Measurements from ENCODE around the gene AFF4. TPM values are rescaled to one million over a fixed set of nuclear protein-coding genes. Genes with fewer than 3 reads are reported as not detected.

Gene AFF4
- polyA plus RNA-seq, 2 of the 4 experiments (the other 2 are of a cell fraction), result 22.1 to 43.5 TPM

DNA sequence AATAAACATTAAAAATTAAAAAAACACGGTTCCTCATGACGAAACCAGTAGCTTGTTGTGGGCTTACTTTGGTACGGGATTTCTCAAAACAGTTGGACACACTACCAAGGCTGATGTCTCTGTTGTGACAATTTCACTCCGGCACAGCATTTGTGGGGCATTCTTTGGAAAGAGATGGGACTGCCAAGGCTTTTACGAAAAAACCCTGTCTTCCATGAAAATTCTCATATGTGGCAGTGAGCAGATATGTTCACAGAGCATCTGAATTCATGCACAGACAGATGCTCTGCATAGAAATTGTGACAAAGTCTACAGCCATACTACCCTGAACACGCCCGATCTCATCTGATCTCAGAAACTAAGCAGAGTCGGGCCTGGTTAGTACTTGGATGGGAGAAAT lies 115.2 kb downstream of the AFF4 start:
- no peak overlapping the region for H3K27ac ChIP-seq
- ChIA-PET CTCF (interaction anchor here (0.6 to 2.2 kb wide), 5 partner anchors 18 to 652 kb away, joined by 3 to 6 read pairs (median 4); partner anchors contain the start of gene SHROOM1), POLR2A (no interaction called here)
- no peak overlapping the region for H3K4me2 ChIP-seq
- DNase-seq (ENCODE audit: low read depth in 1 of 2, low spot score in 1 of 2) (no peak), FAIRE-seq (no peak), ATAC-seq (no peak)
- TF ChIP-seq HOXB13 (CRISPR knock-in tag; IDR thresholded peaks at IDR 0.05; ENCODE audit: low read depth) (no peak), PHF8 (IDR thresholded peaks at IDR 0.05; ENCODE audit: borderline replicate concordance, low read depth) (no peak)
- TF ChIP-seq, protein P1, sequence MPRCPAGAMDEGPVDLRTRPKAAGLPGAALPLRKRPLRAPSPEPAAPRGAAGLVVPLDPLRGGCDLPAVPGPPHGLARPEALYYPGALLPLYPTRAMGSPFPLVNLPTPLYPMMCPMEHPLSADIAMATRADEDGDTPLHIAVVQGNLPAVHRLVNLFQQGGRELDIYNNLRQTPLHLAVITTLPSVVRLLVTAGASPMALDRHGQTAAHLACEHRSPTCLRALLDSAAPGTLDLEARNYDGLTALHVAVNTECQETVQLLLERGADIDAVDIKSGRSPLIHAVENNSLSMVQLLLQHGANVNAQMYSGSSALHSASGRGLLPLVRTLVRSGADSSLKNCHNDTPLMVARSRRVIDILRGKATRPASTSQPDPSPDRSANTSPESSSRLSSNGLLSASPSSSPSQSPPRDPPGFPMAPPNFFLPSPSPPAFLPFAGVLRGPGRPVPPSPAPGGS (IDR thresholded peaks at IDR 0.05), result no peak
- 85% methylated on average over 8 of the region's 8 CpGs for WGBS (ENCODE audit: missing lambda C conversion rate)
- H3K4me3 ChIP-seq, result no peak overlapping the region
- H3K9me3 ChIP-seq, result no peaks in the 10 kb centered on the region
- H3K4me1 ChIP-seq, result no peaks in the 10 kb centered on the region

DNA sequence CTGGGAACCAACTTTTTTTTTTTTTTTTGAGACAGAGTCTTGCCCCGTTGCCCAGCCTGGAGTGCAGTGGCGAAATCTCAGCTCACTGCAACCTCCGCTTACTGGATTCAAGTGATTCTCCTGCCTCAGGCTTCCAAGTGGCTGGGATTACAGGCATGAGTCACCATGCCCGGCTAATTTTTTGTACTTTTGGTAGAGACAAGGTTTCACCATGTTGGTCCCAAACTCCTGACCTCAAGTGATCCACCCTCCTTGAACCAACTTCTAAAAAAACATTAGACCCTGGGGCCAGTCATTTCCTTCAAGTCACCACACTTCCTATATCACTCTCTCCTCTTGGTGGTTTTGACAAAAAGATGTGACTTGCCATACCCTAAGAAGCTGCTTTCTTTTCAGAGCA lies 122.1 kb downstream of the AFF4 start:
- FAIRE-seq, result no peak
- H3K27ac ChIP-seq, result no peak overlapping the region
- no peak overlapping the region for H3K4me3 ChIP-seq
- 82% methylated on average over 4 of the region's 4 CpGs for WGBS (ENCODE audit: missing lambda C conversion rate)
- H3K4me2 ChIP-seq, result no peak overlapping the region
- H3K9me3 ChIP-seq, result no peaks in the 10 kb centered on the region
- CTCF ChIA-PET, result interaction anchor here (0.6 kb wide), 1 partner anchor 18 kb away, joined by 4 read pairs; no protein-coding TSS in a partner anchor
- POLR2A ChIA-PET, result no interaction called here
- DNase-seq (ENCODE audit: low read depth in 1 of 2, low spot score in 1 of 2), result no peak
- peaks cover 4% of the 10 kb centered on the region; the same call in 1 of the 3 replicates for H3K4me1 ChIP-seq
- ATAC-seq, result no peak
- no peak for TF ChIP-seq ZFP36 (IDR thresholded peaks at IDR 0.05; ENCODE audit: borderline replicate concordance, partially characterized antibody)
- no peak for TF ChIP-seq HOXA7 (CRISPR knock-in tag; IDR thresholded peaks at IDR 0.05)
- TF ChIP-seq CBX2 (IDR thresholded peaks at IDR 0.05; ENCODE audit: borderline replicate concordance, low read depth), result no peak

DNA sequence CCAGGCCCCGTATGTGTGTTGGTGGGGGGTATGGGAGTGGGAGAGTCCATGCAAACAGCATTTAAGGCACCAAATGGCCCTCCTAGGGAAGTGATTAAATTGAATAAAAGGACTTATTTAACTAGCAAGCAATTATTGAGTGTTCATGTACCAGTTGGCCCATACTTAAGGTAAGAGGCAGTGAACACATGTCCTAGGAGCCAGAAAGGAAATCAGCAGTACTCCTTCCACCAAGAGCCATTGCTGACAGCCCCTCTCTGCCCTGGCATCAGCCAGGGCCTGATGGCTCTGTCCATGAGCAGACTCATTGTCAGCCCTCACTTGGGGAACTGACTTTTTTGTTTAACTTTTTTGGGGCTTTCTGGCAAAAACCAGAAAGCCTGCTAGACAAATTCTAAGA lies 122.5 kb downstream of the AFF4 start:
- no peak overlapping the region for H3K27ac ChIP-seq
- H3K4me2 ChIP-seq, result no peak overlapping the region
- POLR2A ChIA-PET, result no interaction called here
- WGBS (ENCODE audit: missing lambda C conversion rate), result 79% methylated on average over 1 of the region's 1 CpG
- DNase-seq (ENCODE audit: low read depth in 1 of 2, low spot score in 1 of 2) (no peak), ATAC-seq (no peak), FAIRE-seq (no peak)
- TF ChIP-seq, protein P2, sequence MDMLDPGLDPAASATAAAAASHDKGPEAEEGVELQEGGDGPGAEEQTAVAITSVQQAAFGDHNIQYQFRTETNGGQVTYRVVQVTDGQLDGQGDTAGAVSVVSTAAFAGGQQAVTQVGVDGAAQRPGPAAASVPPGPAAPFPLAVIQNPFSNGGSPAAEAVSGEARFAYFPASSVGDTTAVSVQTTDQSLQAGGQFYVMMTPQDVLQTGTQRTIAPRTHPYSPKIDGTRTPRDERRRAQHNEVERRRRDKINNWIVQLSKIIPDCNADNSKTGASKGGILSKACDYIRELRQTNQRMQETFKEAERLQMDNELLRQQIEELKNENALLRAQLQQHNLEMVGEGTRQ (IDR thresholded peaks at IDR 0.05), result no peak
- TF ChIP-seq EHF (CRISPR knock-in tag; IDR thresholded peaks at IDR 0.05) (no peak), FOSL2 (IDR thresholded peaks at IDR 0.05) (no peak), FOSL2 (CRISPR knock-in tag; IDR thresholded peaks at IDR 0.05) (no peak), ZSCAN20 (CRISPR knock-in tag; IDR thresholded peaks at IDR 0.05) (no peak), CBX8 (IDR thresholded peaks at IDR 0.05) (no peak), EHMT2 (IDR thresholded peaks at IDR 0.05; ENCODE audit: low read depth) (no peak), HEYL (CRISPR knock-in tag; IDR thresholded peaks at IDR 0.05) (no peak), RCOR1 (IDR thresholded peaks at IDR 0.05; ENCODE audit: low read depth, low read length) (no peak)
- TF ChIP-seq, protein P3, sequence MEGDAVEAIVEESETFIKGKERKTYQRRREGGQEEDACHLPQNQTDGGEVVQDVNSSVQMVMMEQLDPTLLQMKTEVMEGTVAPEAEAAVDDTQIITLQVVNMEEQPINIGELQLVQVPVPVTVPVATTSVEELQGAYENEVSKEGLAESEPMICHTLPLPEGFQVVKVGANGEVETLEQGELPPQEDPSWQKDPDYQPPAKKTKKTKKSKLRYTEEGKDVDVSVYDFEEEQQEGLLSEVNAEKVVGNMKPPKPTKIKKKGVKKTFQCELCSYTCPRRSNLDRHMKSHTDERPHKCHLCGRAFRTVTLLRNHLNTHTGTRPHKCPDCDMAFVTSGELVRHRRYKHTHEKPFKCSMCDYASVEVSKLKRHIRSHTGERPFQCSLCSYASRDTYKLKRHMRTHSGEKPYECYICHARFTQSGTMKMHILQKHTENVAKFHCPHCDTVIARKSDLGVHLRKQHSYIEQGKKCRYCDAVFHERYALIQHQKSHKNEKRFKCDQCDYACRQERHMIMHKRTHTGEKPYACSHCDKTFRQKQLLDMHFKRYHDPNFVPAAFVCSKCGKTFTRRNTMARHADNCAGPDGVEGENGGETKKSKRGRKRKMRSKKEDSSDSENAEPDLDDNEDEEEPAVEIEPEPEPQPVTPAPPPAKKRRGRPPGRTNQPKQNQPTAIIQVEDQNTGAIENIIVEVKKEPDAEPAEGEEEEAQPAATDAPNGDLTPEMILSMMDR (IDR thresholded peaks at IDR 0.05), result no peak
- peaks cover 4% of the 10 kb centered on the region; the same call in 1 of the 3 replicates for H3K4me1 ChIP-seq
- CTCF ChIA-PET, result interaction anchor here (0.6 kb wide), 1 partner anchor 19 kb away, joined by 4 read pairs; no protein-coding TSS in a partner anchor
- no peaks in the 10 kb centered on the region for H3K9me3 ChIP-seq
- no peak overlapping the region for H3K4me3 ChIP-seq

DNA sequence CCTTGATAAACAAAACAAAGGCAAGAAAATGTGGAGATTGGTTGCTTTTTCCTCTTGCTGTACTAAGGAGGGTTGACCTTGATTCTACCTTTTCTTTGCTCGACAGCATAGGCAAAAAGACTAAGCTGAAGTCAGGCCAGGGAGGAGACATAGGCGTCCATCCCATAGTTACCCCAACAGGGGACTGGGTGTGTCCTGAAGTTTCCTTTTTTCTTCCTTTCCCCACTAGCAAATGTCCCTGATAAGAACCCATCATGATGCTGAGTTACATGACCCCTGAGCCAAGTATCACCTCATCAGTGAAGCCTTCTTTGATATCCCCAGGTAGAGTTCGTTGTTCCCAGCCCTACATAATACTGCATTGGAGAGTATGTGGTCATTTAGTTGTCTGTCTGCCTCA lies 123.1 kb downstream of the AFF4 start:
- WGBS (ENCODE audit: missing lambda C conversion rate), result 72% methylated on average over 3 of the region's 3 CpGs
- ChIA-PET CTCF (interaction anchor here (2.8 to 2.9 kb wide), 2 partner anchors 10 to 20 kb away, joined by 14 read pairs; partner anchors contain the start of gene SHROOM1), POLR2A (no interaction called here)
- no peak for FAIRE-seq
- no peak for TF ChIP-seq POLR2AphosphoS2 (conservative IDR thresholded peaks at IDR 0.05; ENCODE audit: low read length)
- no peak for TF ChIP-seq MAFK (IDR thresholded peaks at IDR 0.05; ENCODE audit: partially characterized antibody)
- no peak for TF ChIP-seq KDM1A (IDR thresholded peaks at IDR 0.05; ENCODE audit: low read depth)
- no peak for TF ChIP-seq HOXB13 (CRISPR knock-in tag; IDR thresholded peaks at IDR 0.05; ENCODE audit: low read depth)
- no peak for TF ChIP-seq CBX2 (IDR thresholded peaks at IDR 0.05; ENCODE audit: borderline replicate concordance, low read depth)
- no peak for TF ChIP-seq EHF (CRISPR knock-in tag; IDR thresholded peaks at IDR 0.05)
- TF ChIP-seq ZSCAN20 (CRISPR knock-in tag; IDR thresholded peaks at IDR 0.05), result no peak
- no peak for TF ChIP-seq HEYL (CRISPR knock-in tag; IDR thresholded peaks at IDR 0.05)
- no peak for TF ChIP-seq CHD4 (IDR thresholded peaks at IDR 0.05; ENCODE audit: borderline replicate concordance)
- TF ChIP-seq, protein P3 (IDR thresholded peaks at IDR 0.05), result no peak
- no peak for TF ChIP-seq MAZ (IDR thresholded peaks at IDR 0.05; ENCODE audit: borderline replicate concordance, low read depth, low read length)
- no peak for TF ChIP-seq GATA3 (IDR thresholded peaks at IDR 0.05; ENCODE audit: borderline replicate concordance)
- TF ChIP-seq ESRRA (IDR thresholded peaks at IDR 0.05; ENCODE audit: borderline replicate concordance, low read length), result no peak
- TF ChIP-seq TFCP2L1 (CRISPR knock-in tag; IDR thresholded peaks at IDR 0.05), result no peak
- Histone ChIP-seq H3K4me1 (peaks cover 4% of the 10 kb centered on the region; the same call in 1 of the 3 replicates), H3K9me3 (no peaks in the 10 kb centered on the region), H3K27ac (no peak overlapping the region; a peak in 1 of 6 replicates), H3K4me3 (no peak overlapping the region), H3K4me2 (no peak overlapping the region)
- ATAC-seq, result no peak
- no peak for DNase-seq (ENCODE audit: low read depth in 1 of 2, low spot score in 1 of 2)

Measured in A549 (cell line).